HG02970 (cell line): ENCODE results near the gene DACT1.

Experiments
- ATAC-seq: cut with Tn5 transposase; IDR thresholded peaks from one replicate; pipeline ENCODE4 v1.9.1; 2021; ENCODE audit warnings: mild to moderate bottlenecking, moderate library complexity, moderate number of reproducible peaks; ENCODE audit not compliant: unreplicated experiment, low FRiP score

Gene DACT1

GRCh38 chr14:58634406-58635090, 3.2 kb upstream of the DACT1 start:
- no peak for ATAC-seq

GRCh38 chr14:58635091-58635830, 2.5 kb upstream of the DACT1 start:
- ATAC-seq, result no peak

- ATAC-seq, result no peak
Measured at GRCh38 chr14:58636129-58636528, 1.6 kb upstream of the DACT1 start.

- ATAC-seq, result no peak
Measured at GRCh38 chr14:58637040-58637390, 747 bp upstream of the DACT1 start.

GRCh38 chr14:58638231-58639197, 752 bp downstream of the DACT1 start:
- ATAC-seq, result peak; percentile 28

GRCh38 chr14:58639198-58639565, 1.4 kb downstream of the DACT1 start:
- ATAC-seq, result no peak

- no peak for ATAC-seq
Measured at GRCh38 chr14:58639842-58640484, 2.2 kb downstream of the DACT1 start.

- ATAC-seq, result no peak
Measured at GRCh38 chr14:58640959-58641358, 3.2 kb downstream of the DACT1 start.

GRCh38 chr14:58641509-58641908, 3.7 kb downstream of the DACT1 start:
- no peak for ATAC-seq

GRCh38 chr14:58643366-58643765, 5.6 kb downstream of the DACT1 start:
- no peak for ATAC-seq

GRCh38 chr14:58645641-58646040, 7.9 kb downstream of the DACT1 start:
- ATAC-seq, result no peak

- no peak for ATAC-seq
Measured at GRCh38 chr14:58646479-58646878, 8.7 kb downstream of the DACT1 start.

- ATAC-seq, result no peak
Measured at GRCh38 chr14:58647777-58648176, 10.0 kb downstream of the DACT1 start.

- no peak for ATAC-seq
Measured at GRCh38 chr14:58650857-58651256, 13.1 kb downstream of the DACT1 start.

- no peak for ATAC-seq
Measured at GRCh38 chr14:58656671-58657411, 19.1 kb downstream of the DACT1 start.

- ATAC-seq, result no peak
Measured at GRCh38 chr14:58659061-58659460, 21.3 kb downstream of the DACT1 start.

- ATAC-seq, result no peak
Measured at GRCh38 chr14:58659846-58660245, 22.1 kb downstream of the DACT1 start.

- no peak for ATAC-seq
Measured at GRCh38 chr14:58660407-58660806, 22.6 kb downstream of the DACT1 start.

- no peak for ATAC-seq
Measured at GRCh38 chr14:58662018-58662417, 24.3 kb downstream of the DACT1 start.

GRCh38 chr14:58662759-58663158, 25.0 kb downstream of the DACT1 start:
- no peak for ATAC-seq
